H9 (cell line): ENCODE measurements around the gene GALNT9. TPM values are rescaled to one million over a fixed set of nuclear protein-coding genes. Genes with fewer than 3 reads are reported as not detected.

Experiments
- DNase-seq: peaks from one replicate; pipeline ENCODE4 v3.0.0-alpha.2; 2017
- H2AFZ ChIP-seq: one replicate; pipeline ENCODE4 v1.6.1; 2013; ENCODE audit warnings: mild to moderate bottlenecking, low read length, control low read depth, moderate library complexity
- H2AK5ac ChIP-seq: 2 replicates; pipeline ENCODE4 v1.6.1; 2013; ENCODE audit warnings: low read length, control low read depth, mixed read lengths; ENCODE audit not compliant: insufficient read length
- H2BK120ac ChIP-seq: one replicate; pipeline ENCODE4 v1.6.1; 2013; ENCODE audit warnings: low read depth, mild to moderate bottlenecking, low read length, control low read depth, inconsistent platforms; ENCODE audit not compliant: poor library complexity, severe bottlenecking
- H2BK12ac ChIP-seq: 2 replicates; pipeline ENCODE4 v1.6.1; 2013; ENCODE audit warnings: low read length, control low read depth, mixed read lengths, low read depth; ENCODE audit not compliant: insufficient read length
- H2BK15ac ChIP-seq: 2 replicates; pipeline ENCODE4 v1.6.1; 2013; ENCODE audit warnings: low read depth, low read length, control low read depth
- H2BK20ac ChIP-seq: one replicate; pipeline ENCODE4 v1.6.1; 2013; ENCODE audit warnings: low read depth, mild to moderate bottlenecking, low read length, control low read depth, inconsistent platforms; ENCODE audit not compliant: poor library complexity, severe bottlenecking
- H2BK5ac ChIP-seq: 2 replicates; pipeline ENCODE4 v1.6.1; 2013; ENCODE audit warnings: low read length, control low read depth, mixed read lengths; ENCODE audit not compliant: insufficient read length
- H3K14ac ChIP-seq: 2 replicates; pipeline ENCODE4 v1.6.1; 2013; ENCODE audit warnings: low read length, control low read depth; ENCODE audit not compliant: insufficient read depth
- H3K18ac ChIP-seq: 2 replicates; pipeline ENCODE4 v1.6.1; 2013; ENCODE audit warnings: low read depth, mild to moderate bottlenecking, mixed read lengths, low read length, control low read depth; ENCODE audit not compliant: insufficient read length
- H3K23ac ChIP-seq: 2 replicates; pipeline ENCODE4 v1.6.1; 2013; ENCODE audit warnings: low read length, control low read depth, mixed read lengths, low read depth; ENCODE audit not compliant: insufficient read length
- H3K23me2 ChIP-seq: 2 replicates; pipeline ENCODE4 v1.6.1; 2013; ENCODE audit warnings: low read depth, mild to moderate bottlenecking, mixed read lengths, low read length, control low read depth; ENCODE audit not compliant: insufficient read length, poor library complexity, severe bottlenecking
- H3K27ac ChIP-seq: 2 replicates; pipeline ENCODE4 v1.5.1; 2013; ENCODE audit warnings: low read length, control low read depth, mixed read lengths, low read depth; ENCODE audit not compliant: insufficient read length
- H3K27me3 ChIP-seq: 2 replicates; pipeline ENCODE4 v1.6.1; 2013; ENCODE audit warnings: low read length, control low read depth, inconsistent platforms; ENCODE audit not compliant: insufficient read depth
- H3K4ac ChIP-seq: 2 replicates; pipeline ENCODE4 v1.6.1; 2013; ENCODE audit warnings: low read depth, mild to moderate bottlenecking, control low read depth, inconsistent platforms, low read length, moderate library complexity
- H3K4me1 ChIP-seq: 2 replicates; pipeline ENCODE4 v1.6.1; 2013; ENCODE audit warnings: low read length, control low read depth, inconsistent platforms; ENCODE audit not compliant: insufficient read depth
- H3K4me2 ChIP-seq: 2 replicates; pipeline ENCODE4 v1.6.1; 2013; ENCODE audit warnings: low read length, control low read depth, mixed read lengths; ENCODE audit not compliant: insufficient read length, insufficient read depth
- H3K56ac ChIP-seq: 2 replicates; pipeline ENCODE4 v1.6.1; 2013; ENCODE audit warnings: low read depth, mild to moderate bottlenecking, mixed read lengths, low read length, control low read depth; ENCODE audit not compliant: insufficient read length
- H3K79me1 ChIP-seq: 2 replicates; pipeline ENCODE4 v1.6.1; 2013; ENCODE audit warnings: low read depth, mild to moderate bottlenecking, moderate library complexity, low read length, control low read depth, inconsistent platforms; ENCODE audit not compliant: insufficient read depth, poor library complexity, severe bottlenecking
- H3K79me2 ChIP-seq: 2 replicates; pipeline ENCODE4 v1.6.1; 2013; ENCODE audit warnings: low read length, control low read depth, inconsistent platforms; ENCODE audit not compliant: insufficient read depth
- H3K9ac ChIP-seq: 2 replicates; pipeline ENCODE4 v1.6.1; 2013; ENCODE audit warnings: low read length, control low read depth, mixed read lengths; ENCODE audit not compliant: insufficient read length; ENCODE audit errors: extremely low read depth
- H3K9me3 ChIP-seq: one replicate; pipeline ENCODE4 v1.6.1; 2013; ENCODE audit warnings: low read depth, low read length, inconsistent platforms; ENCODE audit not compliant: control insufficient read depth
- H3T11ph ChIP-seq: one replicate; pipeline ENCODE4 v1.6.1; 2013; ENCODE audit warnings: mild to moderate bottlenecking, low read length, control low read depth, inconsistent platforms
- H4K20me1 ChIP-seq: one replicate; pipeline ENCODE4 v1.6.1; 2013; ENCODE audit not compliant: control insufficient read depth, insufficient read length, insufficient read depth
- H4K5ac ChIP-seq: 2 replicates; pipeline ENCODE4 v1.6.1; 2013; ENCODE audit warnings: low read depth, mild to moderate bottlenecking, mixed read lengths, low read length, control low read depth; ENCODE audit not compliant: insufficient read length
- H4K8ac ChIP-seq: replicated peaks from 2 replicates; pipeline ENCODE4 v1.6.1; 2013; ENCODE audit warnings: low read length, control low read depth, mixed read lengths, low read depth; ENCODE audit not compliant: insufficient read length
- H4K91ac ChIP-seq: 2 replicates; pipeline ENCODE4 v1.6.1; 2013; ENCODE audit warnings: low read depth, mild to moderate bottlenecking, moderate library complexity, mixed read lengths, low read length, control low read depth; ENCODE audit not compliant: insufficient read length
- H3K27ac Mint-ChIP-seq, 3 experiments: 2 replicates in 2 of 3; 3 replicates in 1 of 3; pipeline ENCODE4 v1.8.0; 2020 to 2021; ENCODE audit warnings: mixed read lengths in 3 of 3, mild to moderate bottlenecking in 1 of 3, moderate library complexity in 1 of 3
- H3K27me3 Mint-ChIP-seq: 2 replicates; pipeline ENCODE4 v1.8.0; 2021; ENCODE audit warnings: low read depth, mild to moderate bottlenecking, moderate library complexity, mixed read lengths
- H3K36me3 Mint-ChIP-seq, 3 experiments: 2 replicates in 2 of 3; 3 replicates in 1 of 3; pipeline ENCODE4 v1.8.0; 2020 to 2021; ENCODE audit warnings: low read depth in 3 of 3, mixed read lengths in 3 of 3; ENCODE audit not compliant: insufficient read depth in 1 of 3
- H3K4me1 Mint-ChIP-seq, 2 experiments: 2 replicates each; pipeline ENCODE4 v1.8.0; 2020; ENCODE audit warnings: mixed read lengths in 2 of 2
- H3K4me3 Mint-ChIP-seq, 2 experiments: 2 replicates in 1 of 2; 3 replicates in 1 of 2; pipeline ENCODE4 v1.8.0; 2020 to 2021; ENCODE audit warnings: mild to moderate bottlenecking in 2 of 2, mixed read lengths in 2 of 2, moderate library complexity in 1 of 2
- H3K9me3 Mint-ChIP-seq, 2 experiments: 2 replicates in 1 of 2; 3 replicates in 1 of 2; pipeline ENCODE4 v1.8.0; 2020; ENCODE audit warnings: mild to moderate bottlenecking in 2 of 2, mixed read lengths in 2 of 2, moderate library complexity in 1 of 2
- CTCF ChIP-seq: fragments of 200-600 bp; sonication (generic); conservative IDR thresholded peaks from 3 replicates; pipeline ENCODE4 v1.8.0; 2021; ENCODE audit warnings: antibody characterized with exemption, mild to moderate bottlenecking
- WGBS: extraction: QIAGEN DNeasy Blood & Tissue Kit; methylation state at CpG from one replicate; pipeline ENCODE4 v1.1.7; 2013; ENCODE audit warnings: missing lambda C conversion rate, low lambda C conversion rate, mixed read lengths; ENCODE audit not compliant: insufficient read length; ENCODE audit errors: extremely low coverage; 5-methylcytosine and 5-hydroxymethylcytosine counted together
- total RNA-seq: library from RNA; stranded (reverse); gene quantifications from 2 replicates; pipeline ENCODE4 v1.2.1, GENCODE V29; 2021

The GALNT9 gene
- total RNA-seq, 1 experiment from 2014 or later, result 0.35 TPM

- Mint-ChIP-seq H3K4me3 (no peak overlapping the region), H3K27ac (no peak overlapping the region), H3K4me1 (peaks cover 2 to 3% of the 10 kb centered on the region in 2 experiments; a peak in 3 of 4 replicates), H3K9me3 (no peaks in the 10 kb centered on the region), H3K36me3 (no peaks in the 10 kb centered on the region), H3K27me3 (peaks cover 31% of the 10 kb centered on the region)
- no peaks in the 10 kb centered on the region for H3K23me2 ChIP-seq
- no peak overlapping the region for H2BK15ac ChIP-seq
- H3K27ac ChIP-seq, result no peak overlapping the region
- H3K79me2 ChIP-seq, result no peaks in the 10 kb centered on the region
- H3K18ac ChIP-seq, result no peak overlapping the region
- no peaks in the 10 kb centered on the region for H4K20me1 ChIP-seq
- H3K4me2 ChIP-seq, result no peak overlapping the region
- H2BK20ac ChIP-seq, result no peak overlapping the region
- no peak overlapping the region for H4K91ac ChIP-seq
- H3K27me3 ChIP-seq, result no peaks in the 10 kb centered on the region; the same call in 1 of the 2 replicates
- no peak overlapping the region for H2BK120ac ChIP-seq
- no peaks in the 10 kb centered on the region for H3K9me3 ChIP-seq
- H3K23ac ChIP-seq, result no peak overlapping the region
- no peak overlapping the region for H2AFZ ChIP-seq
- DNase-seq, result no peak
- H4K5ac ChIP-seq, result no peak overlapping the region
- no peak overlapping the region for H4K8ac ChIP-seq
- no peak overlapping the region for H2AK5ac ChIP-seq
- no peak overlapping the region for H3K9ac ChIP-seq
- no peak overlapping the region for H3K4ac ChIP-seq
- no CpG with 5 or more reads among the region's 40 CpGs for WGBS
- no peak overlapping the region for H2BK5ac ChIP-seq
- no peak overlapping the region for H3K56ac ChIP-seq
- H3K79me1 ChIP-seq, result no peaks in the 10 kb centered on the region
- no peak overlapping the region for H2BK12ac ChIP-seq
- no peak overlapping the region; the same call in 1 of the 2 replicates for H3K14ac ChIP-seq
- H3T11ph ChIP-seq, result no peak overlapping the region
- no peak for TF ChIP-seq CTCF
- H3K4me1 ChIP-seq, result no peaks in the 10 kb centered on the region
These were observed 66.9 kb downstream of the GALNT9 start for GRCh38 chr12:132262256-132263060.
